CD4-positive, alpha-beta T cell treated with Interferon gamma for 1 hour (primary cell): ENCODE results near the gene PIF1.
A peak's percentile ranks its signal among the peaks of the same experiment; 100 is the strongest.
"Not testable (repeated sequence)": the region's sequence is repeated elsewhere in the genome, so short reads cannot be mapped to it uniquely, and the experiment has no call there.

Source experiments
- DNase-seq: peaks from one replicate; pipeline ENCODE4 v3.0.0-alpha.2; 2020

The PIF1 gene

GRCh38 chr15:64847016-64847415 is 21.6 kb upstream of the PIF1 start:
- no peak for DNase-seq

GRCh38 chr15:64845831-64846595 is 20.6 kb upstream of the PIF1 start:
- DNase-seq: no peak

- no peak for DNase-seq
Observed at GRCh38 chr15:64845183-64845611, 19.8 kb upstream of the PIF1 start.

DNA sequence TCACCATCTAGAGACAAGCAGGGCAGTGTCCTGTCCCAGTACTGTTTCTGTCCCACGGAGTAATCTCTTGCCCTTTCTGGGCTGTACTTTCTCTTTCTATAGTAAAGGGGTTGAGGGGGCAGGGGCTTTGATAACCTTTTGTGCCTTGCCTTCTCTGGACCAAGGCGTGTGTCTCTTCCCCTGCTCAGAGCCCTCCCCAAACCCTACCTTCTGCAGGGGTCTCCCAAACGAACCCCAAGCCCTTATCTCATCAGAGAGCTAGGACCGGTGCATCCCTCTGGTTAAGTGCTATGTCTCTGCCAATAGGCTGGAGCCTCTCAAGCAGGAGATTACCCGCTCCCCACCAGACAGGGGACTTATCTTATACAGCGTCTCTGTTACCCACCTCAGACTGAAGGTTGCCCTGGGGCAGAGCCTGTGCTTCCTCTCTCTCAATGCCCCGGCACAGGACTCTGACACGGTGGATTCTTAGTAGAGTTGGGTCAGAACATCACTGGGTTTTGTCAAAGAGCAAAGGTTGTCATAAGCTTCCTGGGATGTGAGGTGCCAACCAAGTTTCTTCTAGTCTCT is 19.2 kb upstream of the PIF1 start:
- no peak for DNase-seq

GRCh38 chr15:64843991-64844390 is 18.5 kb upstream of the PIF1 start:
- DNase-seq: no peak

DNA sequence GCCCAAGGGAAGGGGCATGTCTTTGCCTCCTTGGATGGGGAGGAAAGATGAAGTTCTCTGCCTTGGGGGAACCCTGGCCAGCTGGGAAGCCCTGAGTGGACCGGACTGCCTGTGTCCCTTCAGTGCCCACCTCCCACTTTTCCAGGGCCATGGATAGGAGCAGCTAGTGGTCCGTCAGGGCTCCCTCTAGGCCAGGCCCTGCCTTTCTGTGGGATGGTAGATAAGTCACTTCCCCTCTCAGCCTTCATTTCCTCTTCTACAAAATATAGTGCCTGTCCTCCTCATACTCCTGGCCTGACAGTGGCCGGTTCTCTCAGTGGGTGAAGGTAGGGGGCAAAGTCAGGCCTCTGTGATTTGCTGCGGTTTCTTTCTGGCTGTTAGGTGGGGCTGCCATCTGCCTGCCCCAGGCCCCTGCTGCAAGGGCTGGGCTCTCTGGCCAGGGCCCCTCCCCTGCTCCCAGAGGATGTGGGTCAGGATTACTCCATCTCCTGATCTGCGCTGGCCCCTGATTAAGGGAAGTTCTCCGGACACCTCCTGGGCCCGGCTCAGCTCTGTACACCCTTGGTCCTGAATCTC is 17.6 kb upstream of the PIF1 start:
- DNase-seq: peak; percentile 23

- no peak for DNase-seq
Observed at GRCh38 chr15:64842096-64842939, 16.9 kb upstream of the PIF1 start.

GRCh38 chr15:64841344-64842095 is 16.1 kb upstream of the PIF1 start, which contains the start of gene PLEKHO2:
TSS of gene PLEKHO2 (plus strand) at chr15:64841915. CDS start at chr15:64842017, 102 bp downstream.
- peak; percentile 94 for DNase-seq

GRCh38 chr15:64841060-64841343 is 15.6 kb upstream of the PIF1 start:
- no peak for DNase-seq

- DNase-seq: peak; percentile 56
Observed at GRCh38 chr15:64837502-64837901, 12.1 kb upstream of the PIF1 start.

DNA sequence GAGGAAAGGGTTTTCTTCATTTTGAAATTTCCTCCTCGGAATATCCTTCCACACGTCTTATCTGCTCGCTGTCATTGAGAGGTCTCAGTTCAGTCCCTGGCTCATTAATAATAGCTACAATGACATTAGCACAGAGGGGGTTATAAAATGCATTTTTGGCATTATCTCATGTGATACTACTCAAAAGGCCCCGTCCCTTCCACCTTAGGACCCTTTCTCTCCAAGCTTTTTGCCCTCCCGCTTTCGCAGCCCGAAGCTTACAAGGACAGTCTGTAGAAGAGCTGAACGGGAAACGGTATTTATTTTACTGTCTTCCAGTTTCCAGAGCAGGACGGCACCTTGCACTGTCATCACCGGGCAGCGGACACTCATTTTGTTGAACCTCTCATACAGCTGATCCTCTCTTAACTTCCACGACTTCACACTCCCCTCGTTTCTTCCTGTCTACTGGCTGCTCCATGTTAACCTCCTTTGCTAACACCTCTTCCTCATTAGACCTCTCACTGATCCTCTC is 10.6 kb upstream of the PIF1 start:
- no peak for DNase-seq

- DNase-seq: no peak
Observed at GRCh38 chr15:64833690-64834089, 8.2 kb upstream of the PIF1 start.

DNA sequence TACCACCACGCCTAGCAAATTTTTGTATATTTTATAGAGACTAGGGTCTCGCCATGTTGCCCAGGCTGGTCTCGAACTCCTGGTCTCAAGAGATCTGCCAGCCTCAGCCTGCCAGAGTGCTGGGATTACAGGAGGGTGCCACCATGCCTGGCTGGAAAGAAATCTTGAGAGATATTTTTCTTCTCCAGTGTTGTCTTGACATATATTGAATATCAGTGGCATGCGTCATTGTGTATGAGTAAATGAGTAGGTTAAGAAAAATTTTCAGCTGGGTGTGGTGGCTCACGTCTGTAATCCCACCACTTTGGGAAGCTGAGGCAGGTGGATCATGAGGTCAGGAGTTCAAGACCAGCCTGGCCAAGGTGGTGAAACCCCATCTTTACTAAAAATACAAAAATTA is 3.5 kb upstream of the PIF1 start:
- no peak for DNase-seq

GRCh38 chr15:64824929-64825430 is 467 bp downstream of the PIF1 start:
- no peak for DNase-seq

DNA sequence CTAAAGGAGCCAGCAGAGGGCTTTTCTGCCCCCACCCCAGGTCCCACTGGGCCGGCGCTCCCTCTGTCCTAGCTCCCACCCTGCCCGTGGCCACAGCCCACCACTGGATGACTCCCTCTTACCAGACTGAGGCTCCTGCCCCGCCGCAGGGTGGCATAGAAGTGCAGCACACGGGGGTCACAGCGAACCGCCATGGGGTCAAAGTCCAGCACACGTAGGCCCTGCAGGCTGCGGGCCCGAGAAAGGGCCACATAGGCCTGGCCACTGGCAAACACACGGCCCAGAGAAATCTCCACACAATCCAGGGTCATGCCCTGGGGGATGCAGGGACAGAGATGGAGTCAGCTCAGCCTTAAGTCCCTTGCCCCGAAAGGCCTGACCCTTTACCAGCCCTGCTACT is 9.0 kb downstream of the PIF1 start:
- no peak for DNase-seq

DNA sequence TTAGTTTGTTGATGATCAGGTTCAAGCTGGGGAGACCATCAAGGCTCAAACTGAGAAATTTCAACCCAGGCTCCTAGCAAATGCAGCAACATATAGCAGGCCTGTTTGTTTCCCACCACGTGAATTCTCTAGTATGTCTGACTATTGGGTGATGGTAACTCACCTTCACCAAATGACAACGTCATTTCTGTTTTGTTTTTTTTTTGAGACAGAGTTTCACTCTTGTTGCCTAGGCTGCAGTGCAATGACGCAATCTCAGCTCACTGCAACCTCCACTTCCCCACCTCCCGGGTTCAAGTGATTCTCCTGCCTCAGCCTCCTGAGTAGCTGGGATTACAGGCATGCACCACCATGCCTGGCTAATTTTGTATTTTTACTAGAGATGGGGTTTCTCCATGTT is 10.5 kb downstream of the PIF1 start:
- not testable (repeated sequence) for DNase-seq

GRCh38 chr15:64814283-64814682 is 11.2 kb downstream of the PIF1 start:
- DNase-seq: not testable (repeated sequence)

DNA sequence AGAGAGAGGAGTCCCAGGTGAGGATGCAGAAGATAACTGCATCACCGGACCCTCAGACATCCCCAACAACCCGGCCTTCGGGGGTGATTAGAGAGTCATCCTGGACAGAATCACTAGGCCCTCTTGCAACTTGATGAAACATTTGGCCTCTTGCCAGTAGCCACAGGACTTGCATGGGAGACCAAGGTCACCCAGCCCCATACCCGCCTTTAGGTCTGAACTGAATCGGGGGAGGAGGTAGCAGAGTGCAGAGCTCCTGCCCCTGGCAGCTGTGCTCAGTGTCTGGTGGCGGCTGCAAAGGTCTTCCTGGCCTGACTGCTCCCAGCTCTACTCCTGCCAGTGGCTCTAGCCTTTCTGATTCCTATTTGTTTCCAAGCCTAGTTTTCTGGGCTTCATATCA is 12.4 kb downstream of the PIF1 start:
- no peak for DNase-seq

DNA sequence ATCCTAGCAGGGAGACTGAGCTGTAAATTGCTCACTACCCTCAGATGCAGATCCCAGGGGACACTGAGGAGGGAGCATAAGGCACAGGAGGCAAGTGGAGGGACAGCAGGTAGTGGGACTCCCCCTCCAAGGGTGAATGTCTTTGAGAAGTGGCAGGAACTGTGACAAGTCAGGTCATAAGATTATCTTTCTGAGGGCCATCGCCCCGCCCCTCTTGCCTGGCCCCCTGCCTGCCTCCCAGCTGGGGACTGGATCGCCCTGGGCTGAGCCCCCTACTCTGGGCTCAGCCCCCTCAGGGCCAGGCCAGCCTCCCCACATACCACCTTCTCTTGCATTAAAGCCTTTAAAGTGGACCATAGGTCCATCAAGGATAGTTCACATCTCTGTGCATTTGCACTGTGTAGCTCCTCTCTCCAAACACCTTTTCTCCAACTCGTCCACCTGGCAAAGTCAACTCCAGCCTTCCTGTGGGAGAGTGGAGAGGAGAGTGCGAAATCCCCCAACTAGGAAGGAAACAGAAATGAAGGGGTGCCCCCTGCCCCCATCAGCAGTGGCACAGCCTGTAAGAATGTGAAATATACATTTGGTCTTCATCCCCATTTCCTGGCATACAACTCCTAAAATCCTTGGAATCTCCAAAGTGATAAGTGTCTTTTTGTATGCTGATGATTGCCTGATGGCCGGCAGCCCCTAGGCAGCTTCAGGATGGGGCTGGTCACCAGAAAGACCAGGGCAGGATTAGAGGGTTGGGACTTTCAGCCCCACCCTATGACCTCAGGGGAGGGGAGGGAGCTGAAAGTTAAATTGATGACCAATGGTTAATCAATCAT is 14.7 kb downstream of the PIF1 start:
- no peak for DNase-seq

DNA sequence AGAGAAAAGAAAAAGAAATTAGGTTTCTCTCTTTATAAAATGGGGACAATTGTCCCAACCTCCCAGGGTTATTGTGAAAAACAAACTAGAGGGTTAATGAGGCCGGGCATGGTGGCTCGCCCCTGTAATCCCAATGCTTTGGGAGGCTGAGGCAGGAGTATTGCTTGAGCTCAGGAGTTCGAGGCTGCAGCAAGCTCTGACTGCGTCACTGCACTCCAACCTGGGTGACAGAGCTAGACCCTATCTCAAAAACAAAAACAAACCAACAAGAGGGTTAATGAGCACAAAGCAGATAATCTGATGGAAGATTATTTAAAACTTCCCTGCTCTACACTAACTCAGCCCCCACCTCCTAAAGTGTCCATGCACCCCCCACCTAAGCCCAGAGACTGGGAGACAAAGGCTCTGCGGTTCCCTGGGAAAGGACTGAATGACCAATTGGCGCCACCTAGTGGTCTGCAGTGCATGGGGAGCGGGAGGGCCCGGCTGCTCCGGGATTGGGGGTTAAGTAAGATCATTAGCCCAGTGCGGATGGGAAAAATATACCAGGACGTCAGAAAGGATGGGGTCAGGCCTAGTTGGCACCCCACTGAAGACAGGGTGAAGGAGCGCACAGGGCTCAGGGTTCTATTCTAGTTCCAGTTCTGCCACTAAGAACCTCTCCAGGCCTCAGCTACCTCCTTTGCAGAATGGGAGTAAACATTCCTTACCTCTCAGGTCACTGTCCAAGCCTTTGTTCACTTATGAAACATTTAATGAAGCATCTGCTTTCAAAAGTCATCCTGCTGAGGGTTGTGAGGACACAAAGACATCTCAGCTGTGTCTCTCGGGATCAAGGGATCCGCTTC is 15.6 kb downstream of the PIF1 start:
- peak; percentile 42 for DNase-seq
